NB4 (cell line): Measurements from ENCODE around the gene TP73.

ENCODE experiments used
- DNase-seq: peaks from one replicate; pipeline ENCODE4 v3.0.0; 2010; ENCODE audit warnings: low read depth
- H3K4me3 ChIP-seq: one replicate; pipeline ENCODE4 v1.5.1; 2011; ENCODE audit warnings: mild to moderate bottlenecking, low read depth, low read length, moderate library complexity
- CTCF ChIP-seq: IDR thresholded peaks from one replicate; pipeline ENCODE4 v1.5.1; 2012; ENCODE audit warnings: low read depth, low read length
- MYC ChIP-seq: IDR thresholded peaks from 2 replicates; pipeline ENCODE4 v1.6.1; 2011; ENCODE audit warnings: low read depth, low read length
- POLR2A ChIP-seq: IDR thresholded peaks from 2 replicates; pipeline ENCODE4 v1.6.1; 2011; ENCODE audit warnings: mild to moderate bottlenecking; ENCODE audit not compliant: insufficient read length; ENCODE audit errors: extremely low read depth
- TF ChIP-seq, protein P1 (sequence below): IDR thresholded peaks from 2 replicates; pipeline ENCODE4 v1.6.1; 2011; ENCODE audit warnings: low read depth, low read length

Gene TP73

DNA sequence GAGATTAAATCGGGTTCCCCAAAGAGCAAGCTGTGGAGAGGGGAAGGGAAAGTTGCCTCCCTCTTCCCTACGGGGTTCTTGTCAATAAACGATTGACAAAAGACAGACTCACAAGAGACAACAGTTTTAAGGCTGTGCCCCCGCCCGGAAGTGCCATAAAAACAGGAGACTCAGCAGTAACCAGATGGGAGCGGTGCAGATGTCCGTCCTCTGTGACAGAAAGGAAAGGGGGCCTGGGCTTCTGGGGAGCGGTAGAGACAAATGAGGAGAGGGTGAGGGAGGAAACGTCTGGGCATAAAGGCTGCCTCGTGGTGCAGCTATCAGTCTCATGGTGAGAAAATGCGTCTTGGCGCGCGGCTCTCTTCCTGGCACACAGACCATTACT, 5.9 kb downstream of the TP73 start:
- no peak overlapping the region for H3K4me3 ChIP-seq
- no peak for DNase-seq
- TF ChIP-seq POLR2A (no peak), MYC (no peak), CTCF (no peak)
- TF ChIP-seq, protein P1, sequence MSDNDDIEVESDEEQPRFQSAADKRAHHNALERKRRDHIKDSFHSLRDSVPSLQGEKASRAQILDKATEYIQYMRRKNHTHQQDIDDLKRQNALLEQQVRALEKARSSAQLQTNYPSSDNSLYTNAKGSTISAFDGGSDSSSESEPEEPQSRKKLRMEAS: no peak

DNA sequence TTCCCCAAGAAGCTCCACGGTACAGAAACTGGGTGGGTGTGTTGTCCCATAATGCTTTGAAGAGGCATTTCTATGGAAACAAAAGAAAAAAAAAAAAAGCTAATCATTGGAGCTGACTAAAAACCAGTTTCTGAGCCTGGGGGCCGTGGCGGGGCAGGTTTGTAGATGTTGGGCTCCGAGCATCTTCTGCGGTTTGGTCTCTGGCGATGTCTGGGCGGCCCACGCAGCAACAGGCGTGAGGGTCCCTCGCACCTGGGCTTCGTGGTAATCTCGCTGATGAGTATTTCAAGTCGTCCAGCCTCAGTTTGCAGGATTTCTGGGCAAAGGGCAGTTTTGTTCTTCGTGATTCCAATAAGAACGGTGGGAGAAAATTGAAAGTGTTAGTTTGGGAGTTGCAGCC, 6.8 kb downstream of the TP73 start:
- no peak for DNase-seq
- no peak overlapping the region for H3K4me3 ChIP-seq
- no peak for TF ChIP-seq CTCF

DNA sequence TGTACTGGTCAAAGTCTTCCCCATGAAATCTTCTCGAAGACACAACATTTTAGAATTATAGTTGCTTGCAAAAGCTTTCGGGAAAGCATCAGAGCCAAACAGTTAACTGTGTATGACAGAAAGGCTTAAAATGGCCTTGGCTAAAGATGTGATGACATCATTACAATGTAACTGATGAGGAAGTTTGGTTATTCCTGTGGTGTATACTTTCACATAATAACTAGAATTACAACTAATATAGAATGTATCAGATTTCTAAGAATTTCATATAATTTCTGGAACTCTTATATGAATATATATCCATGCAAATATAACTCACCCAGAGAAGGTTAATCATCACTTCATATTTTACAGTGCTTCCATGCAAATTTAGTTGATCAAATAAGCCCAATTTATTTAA, 8.4 kb downstream of the TP73 start:
- H3K4me3 ChIP-seq: no peak overlapping the region
- no peak for DNase-seq
- TF ChIP-seq POLR2A (no peak), CTCF (no peak), MYC (no peak)
- TF ChIP-seq, protein P1: no peak

DNA sequence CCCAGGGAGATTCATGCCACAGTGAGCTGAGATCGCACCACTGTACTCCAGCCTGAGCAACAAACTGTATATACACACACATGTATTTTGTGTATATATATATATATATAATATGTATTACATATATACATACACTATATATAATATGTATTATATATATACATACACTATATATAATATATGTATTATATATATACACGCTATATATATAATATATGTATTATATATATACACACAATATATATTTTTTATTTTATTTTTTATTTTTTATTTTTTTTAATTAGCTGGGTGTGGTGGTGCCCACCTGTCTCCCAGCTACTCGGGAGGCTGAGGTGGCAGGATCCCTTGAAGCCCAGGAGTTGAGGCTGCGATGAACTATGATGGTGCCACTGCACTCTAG, 9.3 kb downstream of the TP73 start:
- DNase-seq: no peak
- TF ChIP-seq, protein P1: no peak
- TF ChIP-seq CTCF (no peak), MYC (no peak), POLR2A (no peak)
- H3K4me3 ChIP-seq: no peak overlapping the region

DNA sequence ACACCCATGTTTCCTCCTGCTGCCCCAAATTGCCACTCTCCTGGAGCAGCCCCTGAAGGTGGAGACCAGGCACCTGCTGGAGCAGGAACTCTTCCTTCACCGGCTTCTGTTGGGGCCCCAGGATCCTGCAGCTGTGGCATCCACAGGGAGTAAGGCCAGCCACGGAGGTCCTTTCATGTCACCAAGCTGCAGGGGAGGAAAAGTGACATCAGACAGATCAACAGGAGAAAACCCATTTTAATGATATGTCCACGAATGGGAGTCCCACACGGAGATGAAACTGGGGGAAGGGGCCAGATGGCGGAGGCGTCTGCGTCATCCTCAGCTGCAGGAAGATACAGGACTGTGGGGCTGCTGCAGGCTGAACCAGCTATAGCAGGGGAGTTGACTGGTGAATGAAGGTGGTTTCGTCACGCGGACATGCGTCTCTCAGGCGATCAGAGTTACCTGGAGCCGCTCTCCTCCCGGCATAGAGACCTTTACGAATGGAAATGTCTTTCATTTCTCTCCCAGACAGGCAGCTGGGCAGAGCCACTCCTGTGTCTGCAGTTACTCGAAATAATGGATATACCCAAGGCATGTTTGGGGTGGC, 9.9 kb downstream of the TP73 start:
- DNase-seq: no peak

More for the DNA sequence above, 9.9 kb downstream of the TP73 start:
- H3K4me3 ChIP-seq: no peak overlapping the region
- TF ChIP-seq CTCF: no peak
- no peak for TF ChIP-seq POLR2A
- TF ChIP-seq MYC: no peak
- TF ChIP-seq, protein P1: no peak
